Astrocyte (in vitro differentiated cells and primary cell): ENCODE data around the gene CELF2. TPM values are rescaled to one million over a fixed set of nuclear protein-coding genes. Genes with fewer than 3 reads are reported as not detected.
A peak's percentile ranks its signal among the peaks of the same experiment; 100 is the strongest.

Experiments used
- DNase-seq: peaks from one replicate; pipeline ENCODE4 v3.0.0-alpha.2; 2010; ENCODE audit warnings: low read depth
- FAIRE-seq: peaks from 2 replicates; lab custom pipeline; 2011; peaks lifted over from hg19 to GRCh38; lab: Jason Lieb, UNC
- H2AFZ ChIP-seq: 2 replicates; pipeline ENCODE4 v1.6.0; 2012; ENCODE audit warnings: low read depth, low read length, inconsistent platforms
- H3K27ac ChIP-seq: 2 replicates; pipeline ENCODE4 v1.5.1; 2011; ENCODE audit warnings: low read depth, low read length, inconsistent platforms
- H3K27me3 ChIP-seq: 2 replicates; pipeline ENCODE4 v1.6.0; 2011; ENCODE audit warnings: low read length, inconsistent platforms; ENCODE audit not compliant: insufficient read depth
- H3K36me3 ChIP-seq: 2 replicates; pipeline ENCODE4 v1.5.1; 2011; ENCODE audit warnings: low read length, inconsistent platforms; ENCODE audit not compliant: insufficient read depth
- H3K4me1 ChIP-seq: 2 replicates; pipeline ENCODE4 v1.5.1; 2011; ENCODE audit warnings: low read length, inconsistent platforms; ENCODE audit not compliant: insufficient read depth
- H3K4me2 ChIP-seq: 2 replicates; pipeline ENCODE4 v1.6.0; 2012; ENCODE audit warnings: low read length, inconsistent platforms
- H3K4me3 ChIP-seq: 2 replicates; pipeline ENCODE4 v1.5.1; 2011; ENCODE audit warnings: low read depth, mild to moderate bottlenecking, low read length, inconsistent platforms; ENCODE audit not compliant: insufficient read depth
- H3K79me2 ChIP-seq: 2 replicates; pipeline ENCODE4 v1.6.0; 2012; ENCODE audit warnings: mild to moderate bottlenecking, low read length, inconsistent platforms; ENCODE audit not compliant: insufficient read depth
- H3K9ac ChIP-seq: 2 replicates; pipeline ENCODE4 v1.6.0; 2012; ENCODE audit warnings: mild to moderate bottlenecking, low read length, inconsistent platforms
- H3K9me3 ChIP-seq: 2 replicates; pipeline ENCODE4 v1.5.1; 2012; ENCODE audit warnings: low read depth, mild to moderate bottlenecking, low read length, inconsistent platforms; ENCODE audit not compliant: insufficient read depth
- H4K20me1 ChIP-seq: 2 replicates; pipeline ENCODE4 v1.6.0; 2012; ENCODE audit warnings: low read length, inconsistent platforms; ENCODE audit not compliant: insufficient read depth
- H3K27ac Mint-ChIP-seq: one replicate; pipeline ENCODE4 v1.8.0; 2021; ENCODE audit warnings: mild to moderate bottlenecking, mixed read lengths; ENCODE audit not compliant: unreplicated experiment
- H3K27me3 Mint-ChIP-seq: one replicate; pipeline ENCODE4 v1.8.0; 2021; ENCODE audit warnings: low read depth, mixed read lengths; ENCODE audit not compliant: unreplicated experiment
- H3K36me3 Mint-ChIP-seq: one replicate; pipeline ENCODE4 v1.8.0; 2021; ENCODE audit warnings: low read depth, mixed read lengths; ENCODE audit not compliant: unreplicated experiment
- H3K4me1 Mint-ChIP-seq: one replicate; pipeline ENCODE4 v1.8.0; 2021; ENCODE audit warnings: low read depth, mixed read lengths; ENCODE audit not compliant: unreplicated experiment
- H3K4me3 Mint-ChIP-seq: one replicate; pipeline ENCODE4 v1.8.0; 2021; ENCODE audit warnings: mild to moderate bottlenecking, moderate library complexity, mixed read lengths; ENCODE audit not compliant: unreplicated experiment
- H3K9me3 Mint-ChIP-seq: one replicate; pipeline ENCODE4 v1.8.0; 2021; ENCODE audit warnings: mild to moderate bottlenecking, mixed read lengths; ENCODE audit not compliant: unreplicated experiment
- EZH2 ChIP-seq: IDR thresholded peaks from 2 replicates; pipeline ENCODE4 v1.6.1; 2012; ENCODE audit warnings: mild to moderate bottlenecking, low read length, inconsistent platforms; ENCODE audit not compliant: insufficient read depth
- total RNA-seq: library from RNA; stranded (reverse); gene quantifications from 2 replicates; pipeline ENCODE4 v1.2.1, GENCODE V29; 2021
- TF ChIP-seq, protein P1 (sequence below): IDR thresholded peaks from 2 replicates; pipeline ENCODE4 v1.5.1; 2011; ENCODE audit warnings: low read depth, mild to moderate bottlenecking, inconsistent platforms, low read length, moderate library complexity; ENCODE audit not compliant: insufficient read depth

CELF2 gene
- total RNA-seq, 1 donor from 2014 or later = 76.1 TPM

DNA sequence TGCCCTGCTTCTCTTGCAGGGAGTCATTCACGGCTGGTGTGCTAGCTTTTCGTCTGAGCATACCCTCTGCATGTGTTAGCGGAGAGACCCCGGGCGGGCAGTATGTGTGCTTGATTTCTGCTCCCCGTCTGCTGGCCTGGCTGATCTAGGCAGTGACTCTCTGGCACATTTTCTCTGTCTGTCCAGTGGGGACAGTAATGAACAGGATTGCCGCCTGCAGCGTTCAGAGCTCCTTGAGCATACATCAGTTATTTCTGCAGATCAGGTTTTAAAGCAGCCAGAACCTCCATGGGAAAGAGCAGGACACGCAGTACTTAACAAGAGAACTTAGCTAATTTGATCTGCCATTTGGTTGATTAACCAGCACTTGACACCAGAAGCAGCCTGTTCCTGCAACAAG lies 242.5 kb downstream of the CELF2 start:
- Histone ChIP-seq H3K27me3 (no peaks in the 10 kb centered on the region), H2AFZ (no peak overlapping the region), H3K36me3 (no peaks in the 10 kb centered on the region), H3K27ac (no peak overlapping the region), H4K20me1 (no peaks in the 10 kb centered on the region), H3K9me3 (no peaks in the 10 kb centered on the region), H3K9ac (no peak overlapping the region), H3K4me3 (no peak overlapping the region), H3K79me2 (no peaks in the 10 kb centered on the region), H3K4me1 (no peaks in the 10 kb centered on the region), H3K4me2 (no peak overlapping the region)
- no peak for DNase-seq
- H3K36me3 Mint-ChIP-seq = peaks cover 5% of the 10 kb centered on the region
- H3K4me1 Mint-ChIP-seq = no peaks in the 10 kb centered on the region
- no peak for FAIRE-seq
- TF ChIP-seq, protein P1, sequence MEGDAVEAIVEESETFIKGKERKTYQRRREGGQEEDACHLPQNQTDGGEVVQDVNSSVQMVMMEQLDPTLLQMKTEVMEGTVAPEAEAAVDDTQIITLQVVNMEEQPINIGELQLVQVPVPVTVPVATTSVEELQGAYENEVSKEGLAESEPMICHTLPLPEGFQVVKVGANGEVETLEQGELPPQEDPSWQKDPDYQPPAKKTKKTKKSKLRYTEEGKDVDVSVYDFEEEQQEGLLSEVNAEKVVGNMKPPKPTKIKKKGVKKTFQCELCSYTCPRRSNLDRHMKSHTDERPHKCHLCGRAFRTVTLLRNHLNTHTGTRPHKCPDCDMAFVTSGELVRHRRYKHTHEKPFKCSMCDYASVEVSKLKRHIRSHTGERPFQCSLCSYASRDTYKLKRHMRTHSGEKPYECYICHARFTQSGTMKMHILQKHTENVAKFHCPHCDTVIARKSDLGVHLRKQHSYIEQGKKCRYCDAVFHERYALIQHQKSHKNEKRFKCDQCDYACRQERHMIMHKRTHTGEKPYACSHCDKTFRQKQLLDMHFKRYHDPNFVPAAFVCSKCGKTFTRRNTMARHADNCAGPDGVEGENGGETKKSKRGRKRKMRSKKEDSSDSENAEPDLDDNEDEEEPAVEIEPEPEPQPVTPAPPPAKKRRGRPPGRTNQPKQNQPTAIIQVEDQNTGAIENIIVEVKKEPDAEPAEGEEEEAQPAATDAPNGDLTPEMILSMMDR = no peak
- TF ChIP-seq EZH2 = no peak
- no peaks in the 10 kb centered on the region for H3K27me3 Mint-ChIP-seq
- H3K27ac Mint-ChIP-seq = peak overlapping the region; percentile 27
- H3K4me3 Mint-ChIP-seq = no peak overlapping the region
- no peaks in the 10 kb centered on the region for H3K9me3 Mint-ChIP-seq

DNA sequence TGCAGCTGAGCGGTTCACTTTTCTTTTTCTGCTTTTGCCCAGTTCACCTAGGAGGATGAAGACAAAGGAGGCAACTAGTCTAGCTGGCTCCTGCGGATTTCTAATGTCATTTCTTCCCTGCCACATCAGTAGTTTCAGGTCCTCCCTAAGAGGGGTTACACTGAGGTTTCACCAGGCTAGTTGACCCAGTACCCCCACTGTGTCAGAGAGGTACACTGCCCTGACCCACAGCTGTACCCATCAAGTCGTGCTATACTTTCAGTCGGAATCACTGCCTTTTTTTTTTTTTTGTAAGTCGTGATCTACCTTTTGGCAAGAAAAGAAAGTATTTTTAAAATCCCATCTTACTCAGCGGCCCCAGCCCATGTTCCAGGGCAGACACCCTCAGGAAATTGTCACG lies 243.5 kb downstream of the CELF2 start:
- H2AFZ ChIP-seq = no peak overlapping the region
- H3K4me2 ChIP-seq = no peak overlapping the region
- FAIRE-seq (no peak), DNase-seq (no peak)
- no peaks in the 10 kb centered on the region for H3K9me3 ChIP-seq
- peaks cover 3% of the 10 kb centered on the region for H3K36me3 Mint-ChIP-seq
- no peaks in the 10 kb centered on the region for H4K20me1 ChIP-seq
- H3K4me3 ChIP-seq = no peak overlapping the region
- no peaks in the 10 kb centered on the region for H3K4me1 Mint-ChIP-seq
- no peak overlapping the region for H3K27ac Mint-ChIP-seq
- H3K36me3 ChIP-seq = no peaks in the 10 kb centered on the region
- no peaks in the 10 kb centered on the region for H3K4me1 ChIP-seq
- H3K27ac ChIP-seq = no peak overlapping the region
- no peak overlapping the region for H3K4me3 Mint-ChIP-seq
- no peaks in the 10 kb centered on the region for H3K9me3 Mint-ChIP-seq
- H3K9ac ChIP-seq = no peak overlapping the region
- H3K27me3 Mint-ChIP-seq = no peaks in the 10 kb centered on the region
- H3K27me3 ChIP-seq = no peaks in the 10 kb centered on the region
- TF ChIP-seq, protein P1 = no peak
- TF ChIP-seq EZH2 = no peak
- no peaks in the 10 kb centered on the region for H3K79me2 ChIP-seq

DNA sequence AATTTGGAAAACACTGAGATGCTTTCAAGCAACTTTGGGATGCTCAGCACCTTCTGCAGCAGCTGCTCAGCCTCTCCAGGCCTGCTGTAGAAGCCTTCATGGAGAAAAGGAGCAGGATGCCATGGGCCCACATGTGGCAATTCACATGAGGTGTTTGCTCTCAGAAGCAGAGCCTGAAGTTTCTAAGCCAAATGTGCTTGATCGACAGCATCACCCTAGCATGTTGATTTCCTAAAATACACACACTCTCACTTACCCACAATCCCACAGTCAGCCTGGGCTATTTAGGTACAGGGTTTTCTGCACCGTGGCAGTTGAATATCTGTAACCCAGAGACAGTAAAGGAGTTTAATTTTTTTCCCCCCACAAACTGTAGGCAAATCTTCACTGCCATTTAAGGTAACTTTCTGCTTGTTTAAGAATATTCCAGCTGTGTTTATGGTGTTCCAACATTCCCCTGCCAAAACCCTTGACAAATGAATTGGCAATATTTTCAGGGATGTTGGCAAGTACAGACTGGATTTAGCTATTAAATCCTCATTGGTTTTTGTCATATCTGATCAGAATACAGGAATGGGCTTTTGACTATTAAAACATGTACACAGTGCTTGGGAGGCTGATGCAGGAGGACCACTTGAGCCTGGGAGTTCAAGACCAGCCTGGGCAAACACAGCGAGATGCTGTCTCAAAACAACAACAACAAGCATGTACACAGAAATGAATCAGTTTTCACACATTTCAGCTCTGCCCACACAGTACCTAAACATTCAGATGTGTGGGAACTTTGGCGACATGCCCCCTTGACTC lies 244.2 kb downstream of the CELF2 start:
- Histone ChIP-seq H3K4me1 (no peaks in the 10 kb centered on the region), H3K9ac (no peak overlapping the region), H3K4me3 (no peak overlapping the region), H3K27me3 (no peaks in the 10 kb centered on the region), H2AFZ (no peak overlapping the region), H3K36me3 (no peaks in the 10 kb centered on the region), H4K20me1 (no peaks in the 10 kb centered on the region), H3K9me3 (no peaks in the 10 kb centered on the region), H3K4me2 (no peak overlapping the region), H3K27ac (no peak overlapping the region), H3K79me2 (no peaks in the 10 kb centered on the region)
- DNase-seq (no peak), FAIRE-seq (no peak)
- Mint-ChIP-seq H3K36me3 (peaks cover 3% of the 10 kb centered on the region), H3K27me3 (no peaks in the 10 kb centered on the region), H3K4me3 (no peak overlapping the region), H3K4me1 (no peaks in the 10 kb centered on the region), H3K27ac (no peak overlapping the region), H3K9me3 (no peaks in the 10 kb centered on the region)
- TF ChIP-seq, protein P1 = no peak
